IPS-15b (cell line): ENCODE data around the gene ITSN1.
A peak's percentile ranks its signal among the peaks of the same experiment; 100 is the strongest.
"Not testable (repeated sequence)": the region's sequence is repeated elsewhere in the genome, so short reads cannot be mapped to it uniquely, and the experiment has no call there.

Source experiments
- H3K27me3 ChIP-seq: one replicate; pipeline ENCODE4 v1.6.1; 2013; ENCODE audit warnings: low read length; ENCODE audit not compliant: control insufficient read depth, insufficient read depth
- H3K36me3 ChIP-seq: one replicate; pipeline ENCODE4 v1.6.1; 2013; ENCODE audit warnings: low read length; ENCODE audit not compliant: control insufficient read depth, insufficient read depth
- H3K4me1 ChIP-seq: one replicate; pipeline ENCODE4 v1.6.1; 2013; ENCODE audit warnings: mild to moderate bottlenecking, low read length; ENCODE audit not compliant: control insufficient read depth, insufficient read depth
- H3K4me3 ChIP-seq: one replicate; pipeline ENCODE4 v1.5.1; 2013; ENCODE audit warnings: low read depth, low read length
- H3K9ac ChIP-seq: one replicate; pipeline ENCODE4 v1.6.1; 2013; ENCODE audit warnings: low read depth, mild to moderate bottlenecking, low read length
- H3K9me3 ChIP-seq: one replicate; pipeline ENCODE4 v1.6.1; 2013; ENCODE audit warnings: mild to moderate bottlenecking, low read length; ENCODE audit not compliant: control insufficient read depth, insufficient read depth

Gene ITSN1

GRCh38 chr21:33668620-33669019, 26.3 kb downstream of the ITSN1 start:
- Histone ChIP-seq H3K9me3 (no peaks in the 10 kb centered on the region), H3K9ac (no peak overlapping the region), H3K4me3 (no peak overlapping the region), H3K27me3 (no peaks in the 10 kb centered on the region), H3K4me1 (peaks cover 9% of the 10 kb centered on the region), H3K36me3 (no peaks in the 10 kb centered on the region)

GRCh38 chr21:33670076-33670978, 28.0 kb downstream of the ITSN1 start:
- H3K36me3 ChIP-seq, result no peaks in the 10 kb centered on the region
- no peaks in the 10 kb centered on the region for H3K27me3 ChIP-seq
- H3K4me1 ChIP-seq, result peaks cover 11% of the 10 kb centered on the region
- H3K9me3 ChIP-seq, result no peaks in the 10 kb centered on the region
- no peak overlapping the region for H3K9ac ChIP-seq
- H3K4me3 ChIP-seq, result no peak overlapping the region

- Histone ChIP-seq H3K9me3 (no peaks in the 10 kb centered on the region), H3K27me3 (no peaks in the 10 kb centered on the region), H3K4me3 (no peak overlapping the region), H3K4me1 (peaks cover 17% of the 10 kb centered on the region), H3K36me3 (no peaks in the 10 kb centered on the region), H3K9ac (no peak overlapping the region)
Measured at GRCh38 chr21:33673473-33673872, 31.2 kb downstream of the ITSN1 start.

GRCh38 chr21:33674226-33674625, 31.9 kb downstream of the ITSN1 start:
- Histone ChIP-seq H3K9me3 (no peaks in the 10 kb centered on the region), H3K9ac (no peak overlapping the region), H3K4me1 (peaks cover 21% of the 10 kb centered on the region), H3K27me3 (no peaks in the 10 kb centered on the region), H3K36me3 (no peaks in the 10 kb centered on the region), H3K4me3 (no peak overlapping the region)

GRCh38 chr21:33676666-33677065, 34.4 kb downstream of the ITSN1 start:
- H3K36me3 ChIP-seq, H3K9ac ChIP-seq, H3K4me3 ChIP-seq, H3K9me3 ChIP-seq, H3K27me3 ChIP-seq: not testable (repeated sequence)
- H3K4me1 ChIP-seq, result peaks cover 19% of the 10 kb centered on the region

- Histone ChIP-seq H3K36me3 (no peaks in the 10 kb centered on the region), H3K4me3 (no peak overlapping the region), H3K9ac (no peak overlapping the region)
Measured at GRCh38 chr21:33677450-33677849, 35.1 kb downstream of the ITSN1 start.

GRCh38 chr21:33680870-33681269, 38.6 kb downstream of the ITSN1 start:
- Histone ChIP-seq H3K9ac (no peak overlapping the region), H3K4me1 (peaks cover 39% of the 10 kb centered on the region), H3K9me3 (no peaks in the 10 kb centered on the region), H3K4me3 (no peak overlapping the region), H3K36me3 (no peaks in the 10 kb centered on the region), H3K27me3 (no peaks in the 10 kb centered on the region)

More at GRCh38 chr21:33677450-33677849, 35.1 kb downstream of the ITSN1 start:
- peaks cover 19% of the 10 kb centered on the region for H3K4me1 ChIP-seq
- no peaks in the 10 kb centered on the region for H3K27me3 ChIP-seq
- H3K9me3 ChIP-seq, result no peaks in the 10 kb centered on the region

- H3K27me3 ChIP-seq, result no peaks in the 10 kb centered on the region
- no peaks in the 10 kb centered on the region for H3K9me3 ChIP-seq
- H3K4me1 ChIP-seq, result peaks cover 50% of the 10 kb centered on the region
- H3K36me3 ChIP-seq, result no peaks in the 10 kb centered on the region
- no peak overlapping the region for H3K9ac ChIP-seq
- no peak overlapping the region for H3K4me3 ChIP-seq
Measured at GRCh38 chr21:33682992-33683627, 40.8 kb downstream of the ITSN1 start.

- no peaks in the 10 kb centered on the region for H3K27me3 ChIP-seq
- no peak overlapping the region for H3K4me3 ChIP-seq
- peaks cover 52% of the 10 kb centered on the region for H3K4me1 ChIP-seq
- H3K9me3 ChIP-seq, result no peaks in the 10 kb centered on the region
- H3K9ac ChIP-seq, result peak overlapping the region; percentile 47
- no peaks in the 10 kb centered on the region for H3K36me3 ChIP-seq
Measured at GRCh38 chr21:33684068-33684467, 41.8 kb downstream of the ITSN1 start.

- Histone ChIP-seq H3K4me3 (peak overlapping the region; percentile 31), H3K4me1 (peaks cover 49% of the 10 kb centered on the region), H3K9ac (no peak overlapping the region)
Measured at GRCh38 chr21:33684923-33685560, 42.7 kb downstream of the ITSN1 start.

GRCh38 chr21:33685613-33686197, 43.4 kb downstream of the ITSN1 start:
- Histone ChIP-seq H3K4me3 (peak overlapping the region; percentile 31), H3K36me3 (no peaks in the 10 kb centered on the region), H3K9me3 (no peaks in the 10 kb centered on the region), H3K4me1 (peaks cover 49% of the 10 kb centered on the region), H3K27me3 (no peaks in the 10 kb centered on the region), H3K9ac (no peak overlapping the region)

More at GRCh38 chr21:33684923-33685560, 42.7 kb downstream of the ITSN1 start:
- Histone ChIP-seq H3K27me3 (no peaks in the 10 kb centered on the region), H3K36me3 (no peaks in the 10 kb centered on the region), H3K9me3 (no peaks in the 10 kb centered on the region)
